ENCODE results near the gene CARD10.

GRCh38 chr22:37562049-37562875 is 43.0 kb upstream of the CARD10 start:
- TF ChIP-seq EZH2 (IDR thresholded peaks at IDR 0.05) (no peak), CTCF (IDR thresholded peaks at IDR 0.05) (no peak)

All from neural progenitor cell (in vitro differentiated cells).